HCT116 (cell line): ENCODE results near the gene ENPP3.

Experiments used
- EZH2 ChIP-seq: fragments of 200-600 bp; sonication (generic); IDR thresholded peaks from 2 replicates; pipeline ENCODE4 v1.6.1; 2017; ENCODE audit warnings: antibody characterized with exemption, mixed run types
- EZH2phosphoT487 ChIP-seq: fragments of 200-600 bp; IDR thresholded peaks from 2 replicates; pipeline ENCODE4 v1.6.1; 2018; ENCODE audit warnings: antibody characterized with exemption, borderline replicate concordance
- JUND ChIP-seq: IDR thresholded peaks from 2 replicates; pipeline ENCODE4 v1.6.1; 2012
- POLR2A ChIP-seq: IDR thresholded peaks from 2 replicates; pipeline ENCODE4 v1.7.0; 2011; ENCODE audit warnings: borderline replicate concordance; ENCODE audit not compliant: insufficient read depth, insufficient read length; ENCODE audit errors: extremely low read depth
- POLR2AphosphoS5 ChIP-seq: IDR thresholded peaks from 2 replicates; pipeline ENCODE4 v1.6.1; 2011; ENCODE audit warnings: mild to moderate bottlenecking, low read depth, low read length, moderate library complexity
- SIN3A ChIP-seq: IDR thresholded peaks from 2 replicates; pipeline ENCODE4 v1.6.1; 2012; ENCODE audit warnings: low read depth
- SP1 ChIP-seq: IDR thresholded peaks from 2 replicates; pipeline ENCODE4 v1.6.1; 2012; ENCODE audit warnings: low read depth
- TCF7L2 ChIP-seq: IDR thresholded peaks from 2 replicates; pipeline ENCODE4 v1.7.0; 2011; ENCODE audit warnings: borderline replicate concordance, inconsistent platforms; ENCODE audit not compliant: insufficient read depth, insufficient read length; ENCODE audit errors: extremely low read depth
- YY1 ChIP-seq: IDR thresholded peaks from 2 replicates; pipeline ENCODE4 v1.6.1; 2011; ENCODE audit warnings: low read length, low read depth, moderate library complexity, mild to moderate bottlenecking; ENCODE audit not compliant: insufficient replicate concordance; ENCODE audit errors: extremely low read depth
- ZNF274 ChIP-seq: fragments of 200-500 bp; sonication (Bioruptor generic); IDR thresholded peaks from 2 replicates; pipeline ENCODE4 v1.6.1; 2014; ENCODE audit warnings: mild to moderate bottlenecking, low read depth, low read length, inconsistent platforms
- TF ChIP-seq, protein P1 (sequence below), 3 experiments: fragments of 200-600 bp in 1 of 3; sonication (generic) in 1 of 3; IDR thresholded peaks in 2 of 3; conservative IDR thresholded peaks in 1 of 3; 2 replicates each; pipeline ENCODE4 v1.5.1; 2012 to 2017; ENCODE audit warnings: low read depth in 2 of 3, low read length in 2 of 3, antibody characterized with exemption in 1 of 3, borderline replicate concordance in 1 of 3, control low read depth in 1 of 3, mild to moderate bottlenecking in 1 of 3, mixed read lengths in 1 of 3, mixed run types in 1 of 3, moderate library complexity in 1 of 3; ENCODE audit not compliant: insufficient read depth in 1 of 3
- TF ChIP-seq, protein P2 (sequence below): IDR thresholded peaks from 2 replicates; pipeline ENCODE4 v1.6.1; 2012

DNA sequence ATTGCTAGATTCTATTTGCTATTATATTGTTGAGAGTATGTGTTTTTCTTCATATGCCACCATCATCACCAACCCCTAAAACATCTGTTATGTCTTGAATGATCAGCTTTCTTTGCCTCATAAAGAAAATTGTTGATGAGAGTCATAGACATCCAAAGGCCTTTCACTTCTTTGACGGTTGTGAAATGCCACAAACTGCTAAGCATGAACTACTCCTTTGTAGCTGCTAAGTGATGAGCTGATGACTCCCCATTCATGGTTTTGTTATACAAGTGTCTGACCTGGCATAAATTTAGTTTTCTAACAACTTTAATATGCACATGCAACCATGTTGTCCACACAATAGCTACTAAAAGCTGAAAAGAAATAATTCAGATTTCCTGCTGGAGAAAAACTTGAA, 8.4 kb upstream of the ENPP3 start:
- no peak for TF ChIP-seq POLR2A
- TF ChIP-seq SP1 = no peak
- TF ChIP-seq, protein P1, sequence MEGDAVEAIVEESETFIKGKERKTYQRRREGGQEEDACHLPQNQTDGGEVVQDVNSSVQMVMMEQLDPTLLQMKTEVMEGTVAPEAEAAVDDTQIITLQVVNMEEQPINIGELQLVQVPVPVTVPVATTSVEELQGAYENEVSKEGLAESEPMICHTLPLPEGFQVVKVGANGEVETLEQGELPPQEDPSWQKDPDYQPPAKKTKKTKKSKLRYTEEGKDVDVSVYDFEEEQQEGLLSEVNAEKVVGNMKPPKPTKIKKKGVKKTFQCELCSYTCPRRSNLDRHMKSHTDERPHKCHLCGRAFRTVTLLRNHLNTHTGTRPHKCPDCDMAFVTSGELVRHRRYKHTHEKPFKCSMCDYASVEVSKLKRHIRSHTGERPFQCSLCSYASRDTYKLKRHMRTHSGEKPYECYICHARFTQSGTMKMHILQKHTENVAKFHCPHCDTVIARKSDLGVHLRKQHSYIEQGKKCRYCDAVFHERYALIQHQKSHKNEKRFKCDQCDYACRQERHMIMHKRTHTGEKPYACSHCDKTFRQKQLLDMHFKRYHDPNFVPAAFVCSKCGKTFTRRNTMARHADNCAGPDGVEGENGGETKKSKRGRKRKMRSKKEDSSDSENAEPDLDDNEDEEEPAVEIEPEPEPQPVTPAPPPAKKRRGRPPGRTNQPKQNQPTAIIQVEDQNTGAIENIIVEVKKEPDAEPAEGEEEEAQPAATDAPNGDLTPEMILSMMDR (IDR thresholded peaks at IDR 0.05 in 2 of 3, conservative IDR thresholded peaks at IDR 0.05 in 1 of 3; ENCODE audit: borderline replicate concordance in 1 of 3, insufficient read depth in 1 of 3, low read depth in 2 of 3, low read length in 2 of 3) = no peak
- TF ChIP-seq POLR2AphosphoS5 = no peak
- TF ChIP-seq EZH2 = no peak
- TF ChIP-seq YY1 = no peak
- no peak for TF ChIP-seq EZH2phosphoT487
- TF ChIP-seq ZNF274 = no peak
- no peak for TF ChIP-seq SIN3A
- TF ChIP-seq JUND = no peak
- TF ChIP-seq TCF7L2 = no peak
- TF ChIP-seq, protein P2, sequence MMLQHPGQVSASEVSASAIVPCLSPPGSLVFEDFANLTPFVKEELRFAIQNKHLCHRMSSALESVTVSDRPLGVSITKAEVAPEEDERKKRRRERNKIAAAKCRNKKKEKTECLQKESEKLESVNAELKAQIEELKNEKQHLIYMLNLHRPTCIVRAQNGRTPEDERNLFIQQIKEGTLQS = no peak
